Urinary bladder (tissue), 4 donors: Measurements from ENCODE around the gene BICDL2. TPM values are rescaled to one million over a fixed set of nuclear protein-coding genes. Genes with fewer than 3 reads are reported as not detected.

Experiments
- DNase-seq: peaks from one replicate; pipeline ENCODE4 v3.0.0-alpha.2; 2015; ENCODE audit errors: extremely low spot score
- H3K27ac ChIP-seq: one replicate; pipeline ENCODE4 v1.5.1; 2013; ENCODE audit warnings: low read depth, mild to moderate bottlenecking, moderate library complexity
- H3K36me3 ChIP-seq: one replicate; pipeline ENCODE4 v1.6.1; 2013; ENCODE audit warnings: mild to moderate bottlenecking, moderate library complexity; ENCODE audit not compliant: insufficient read depth
- H3K4me1 ChIP-seq: one replicate; pipeline ENCODE4 v1.6.1; 2013; ENCODE audit warnings: mild to moderate bottlenecking, moderate library complexity; ENCODE audit not compliant: insufficient read depth
- H3K4me3 ChIP-seq: one replicate; pipeline ENCODE4 v1.5.1; 2013; ENCODE audit warnings: low read depth, low read length
- WGBS: extraction: QIAGEN DNeasy Blood & Tissue Kit; methylation state at CpG from one replicate; pipeline ENCODE4 v1.1.7; 2013; 5-methylcytosine and 5-hydroxymethylcytosine counted together
- polyA plus RNA-seq: library from polyadenylated mRNA; stranded (reverse); fragments of 200-250 nt; gene quantifications from one replicate; pipeline ENCODE4 v1.2.3, GENCODE V29; 2013
- total RNA-seq: library from RNA; depleted of rRNA; stranded (reverse); fragments of >200 nt; gene quantifications from one replicate; pipeline ENCODE4 v1.2.3, GENCODE V29; 2014
- donor health status: healthy with polysubstance abuse.
- donor health status: healthy.

Gene BICDL2
- total and polyA plus RNA-seq, 2 donors = 7.2 to 8.3 TPM

DNA sequence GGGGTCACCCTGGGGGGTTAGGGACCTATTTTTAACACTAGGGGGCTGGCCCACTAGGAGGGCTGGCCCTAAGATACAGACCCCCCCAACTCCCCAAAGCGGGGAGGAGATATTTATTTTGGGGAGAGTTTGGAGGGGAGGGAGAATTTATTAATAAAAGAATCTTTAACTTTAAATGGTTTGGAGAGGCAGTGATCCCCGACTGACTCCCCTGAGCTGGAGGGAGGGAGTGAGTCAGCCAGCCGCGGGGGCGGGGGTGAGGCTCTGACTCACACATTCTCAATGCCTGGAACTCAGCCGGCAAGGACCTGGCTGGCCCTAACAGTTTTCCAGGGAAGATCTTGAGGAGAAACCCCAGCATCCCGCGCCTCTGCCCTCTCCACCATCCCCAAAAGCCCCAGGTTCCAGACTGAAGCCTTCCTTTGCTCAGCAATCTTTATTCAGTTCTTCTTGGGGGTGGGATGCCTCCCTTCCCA is 14.5 kb downstream of the BICDL2 start:
- Histone ChIP-seq H3K36me3 (no peaks in the 10 kb centered on the region), H3K4me1 (peaks cover 2% of the 10 kb centered on the region), H3K27ac (peak overlapping the region; percentile 89), H3K4me3 (no peak overlapping the region)
- peak; percentile 77 for DNase-seq
- WGBS = 5% methylated on average over 8 of the region's 8 CpGs

- H3K4me1 ChIP-seq = peaks cover 2% of the 10 kb centered on the region
- no peak for DNase-seq
These were observed 15.1 kb downstream of the BICDL2 start for GRCh38 chr16:3021449-3022207.

GRCh38 chr16:3020604-3021448 is 15.9 kb downstream of the BICDL2 start:
- H3K4me1 ChIP-seq = peaks cover 2% of the 10 kb centered on the region

More at GRCh38 chr16:3021449-3022207, 15.1 kb downstream of the BICDL2 start:
- no peaks in the 10 kb centered on the region for H3K36me3 ChIP-seq
- WGBS = 6% methylated on average over 25 of the region's 25 CpGs
- H3K27ac ChIP-seq = peak overlapping the region; percentile 89
- H3K4me3 ChIP-seq = peak overlapping the region; percentile 48

DNA sequence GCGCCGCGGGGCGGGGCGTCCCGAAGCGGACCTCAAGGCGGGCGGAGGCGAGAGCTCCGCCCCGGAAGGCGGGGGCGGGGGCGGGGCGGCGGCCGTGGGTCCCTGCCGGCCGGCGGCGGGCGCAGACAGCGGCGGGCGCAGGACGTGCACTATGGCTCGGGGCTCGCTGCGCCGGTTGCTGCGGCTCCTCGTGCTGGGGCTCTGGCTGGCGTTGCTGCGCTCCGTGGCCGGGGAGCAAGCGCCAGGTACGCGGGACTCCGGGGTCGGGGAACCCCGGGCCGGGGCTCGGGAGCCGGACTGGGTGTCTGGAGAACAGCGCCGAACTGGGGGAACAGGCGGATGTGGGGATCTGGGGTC is 16.5 kb downstream of the BICDL2 start, which contains the start of gene TNFRSF12A:
TSS of gene TNFRSF12A (plus strand) at position 122 of the 357 bp plus-strand sequence. CDS start at position 152, 30 bp downstream.
- Histone ChIP-seq H3K36me3 (no peaks in the 10 kb centered on the region), H3K27ac (peak within 1 kb of the TSS; percentile 89), H3K4me1 (peaks cover 2% of the 10 kb centered on the region), H3K4me3 (peak within 1 kb of the TSS; percentile 48)
- WGBS = under 1% methylated on average over 49 of the region's 49 CpGs
- DNase-seq = no peak

More at GRCh38 chr16:3020604-3021448, 15.9 kb downstream of the BICDL2 start:
- H3K36me3 ChIP-seq = no peaks in the 10 kb centered on the region
- peak overlapping the region; percentile 48 for H3K4me3 ChIP-seq
- DNase-seq = no peak
- peak overlapping the region; percentile 89 for H3K27ac ChIP-seq
- WGBS = under 1% methylated on average over 57 of the region's 57 CpGs

- H3K4me1 ChIP-seq = peaks cover 2% of the 10 kb centered on the region
- peak overlapping the region; percentile 48 for H3K4me3 ChIP-seq
- H3K36me3 ChIP-seq = no peaks in the 10 kb centered on the region
- H3K27ac ChIP-seq = no peak overlapping the region
- no peak for DNase-seq
- 29% methylated on average over 40 of the region's 40 CpGs for WGBS
These were observed 17.0 kb downstream of the BICDL2 start for GRCh38 chr16:3019594-3020246.

GRCh38 chr16:3017794-3018506 is 18.8 kb downstream of the BICDL2 start, which contains the start of gene CLDN6:
Gene CLDN6, minus strand, starts transcription at chr16:3018183. Its CDS starts 2,162 bp downstream, at chr16:3016021.
- H3K27ac ChIP-seq = no peak within 1 kb of the TSS
- DNase-seq = no peak
- no peak within 1 kb of the TSS for H3K4me3 ChIP-seq
- H3K4me1 ChIP-seq = peaks cover 2% of the 10 kb centered on the region
- WGBS = 5% methylated on average over 52 of the region's 52 CpGs
- no peaks in the 10 kb centered on the region for H3K36me3 ChIP-seq

DNA sequence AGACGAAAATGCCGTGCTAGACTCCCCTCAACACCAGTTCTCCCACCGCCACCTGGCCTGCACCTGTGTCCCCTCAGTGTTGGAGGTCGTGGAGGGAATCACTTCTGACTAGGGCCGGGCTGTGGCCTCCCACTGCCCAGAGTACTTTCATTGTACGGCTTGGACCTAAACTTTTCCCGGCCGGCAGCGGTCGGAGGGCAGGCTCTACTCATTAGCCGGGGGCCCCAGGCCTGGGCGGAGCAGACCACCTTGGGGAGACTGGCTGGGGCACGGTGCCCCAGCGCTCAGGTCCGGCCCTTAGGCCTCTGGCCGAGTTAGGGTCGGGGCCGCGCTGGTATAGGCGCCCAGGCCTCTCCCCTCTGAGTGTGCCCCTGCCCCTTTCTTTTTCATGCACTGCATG is 19.4 kb downstream of the BICDL2 start:
- Histone ChIP-seq H3K4me1 (peaks cover 2% of the 10 kb centered on the region), H3K4me3 (no peak overlapping the region), H3K27ac (no peak overlapping the region), H3K36me3 (no peaks in the 10 kb centered on the region)
- no peak for DNase-seq
- WGBS = 44% methylated on average over 20 of the region's 20 CpGs

- WGBS = 84% methylated on average over 13 of the region's 13 CpGs
- Histone ChIP-seq H3K4me1 (no peaks in the 10 kb centered on the region), H3K27ac (no peak overlapping the region), H3K4me3 (no peak overlapping the region), H3K36me3 (no peaks in the 10 kb centered on the region)
- DNase-seq = no peak
These were observed 20.8 kb downstream of the BICDL2 start for GRCh38 chr16:3015865-3016521.

DNA sequence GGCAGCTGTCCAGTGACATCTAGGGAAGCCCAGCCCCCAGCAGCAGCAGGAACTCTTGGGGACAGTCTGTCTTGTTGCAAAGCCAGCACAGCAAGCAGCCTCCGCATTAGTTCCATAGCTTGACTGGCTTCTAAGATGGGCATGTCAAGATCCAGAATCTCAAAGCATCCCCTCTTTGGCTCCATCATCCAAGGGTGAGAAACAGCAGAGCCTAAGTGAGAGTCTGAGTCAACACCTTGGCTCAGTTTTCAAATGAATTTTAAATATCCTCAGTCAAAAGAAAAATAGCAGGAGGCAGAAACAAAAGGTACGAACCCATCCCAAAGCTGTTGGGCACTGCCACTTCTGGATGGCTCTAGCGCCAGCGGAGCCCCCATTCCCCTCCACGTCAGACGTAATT is 21.8 kb downstream of the BICDL2 start:
- no peak for DNase-seq
- Histone ChIP-seq H3K4me1 (no peaks in the 10 kb centered on the region), H3K4me3 (no peak overlapping the region), H3K36me3 (no peaks in the 10 kb centered on the region), H3K27ac (no peak overlapping the region)
- 83% methylated on average over 6 of the region's 6 CpGs for WGBS

DNA sequence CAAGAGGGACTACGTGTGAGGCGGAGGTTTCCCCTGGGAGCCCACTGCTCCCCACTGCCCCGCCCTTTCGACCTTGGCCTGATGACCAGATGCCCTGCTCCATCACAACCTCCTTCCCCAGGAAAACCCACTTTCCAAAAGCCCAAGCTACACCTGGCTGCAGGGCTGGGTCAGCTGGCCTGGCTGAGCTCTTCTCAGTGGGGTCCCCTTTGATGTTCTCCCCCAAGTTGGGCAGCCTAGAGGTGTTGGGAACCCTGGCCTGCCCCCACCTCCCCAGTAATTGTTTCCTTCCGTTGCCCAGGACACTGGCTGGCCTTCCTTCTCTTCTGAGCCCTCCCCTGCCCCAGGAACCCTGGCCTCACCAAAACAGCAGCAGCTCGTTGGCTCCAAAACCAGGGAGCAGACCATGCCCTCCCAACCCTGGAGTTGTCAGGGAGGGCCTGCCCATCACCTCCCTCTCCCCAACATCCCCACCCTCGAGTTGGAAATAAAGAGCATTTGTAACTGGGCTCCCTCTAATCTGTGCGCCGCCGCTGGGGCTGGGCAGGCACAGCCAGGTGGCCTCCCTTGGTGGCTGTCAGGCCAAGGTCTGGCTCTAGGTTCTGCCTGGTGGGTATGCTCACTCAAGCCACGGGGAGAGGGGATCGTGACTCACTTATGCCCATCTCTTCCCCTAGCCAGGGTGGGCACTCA is 22.6 kb downstream of the BICDL2 start:
- Histone ChIP-seq H3K4me1 (no peaks in the 10 kb centered on the region), H3K4me3 (no peak overlapping the region), H3K36me3 (no peaks in the 10 kb centered on the region), H3K27ac (no peak overlapping the region)
- 52% methylated on average over 12 of the region's 12 CpGs for WGBS
- DNase-seq = no peak

DNA sequence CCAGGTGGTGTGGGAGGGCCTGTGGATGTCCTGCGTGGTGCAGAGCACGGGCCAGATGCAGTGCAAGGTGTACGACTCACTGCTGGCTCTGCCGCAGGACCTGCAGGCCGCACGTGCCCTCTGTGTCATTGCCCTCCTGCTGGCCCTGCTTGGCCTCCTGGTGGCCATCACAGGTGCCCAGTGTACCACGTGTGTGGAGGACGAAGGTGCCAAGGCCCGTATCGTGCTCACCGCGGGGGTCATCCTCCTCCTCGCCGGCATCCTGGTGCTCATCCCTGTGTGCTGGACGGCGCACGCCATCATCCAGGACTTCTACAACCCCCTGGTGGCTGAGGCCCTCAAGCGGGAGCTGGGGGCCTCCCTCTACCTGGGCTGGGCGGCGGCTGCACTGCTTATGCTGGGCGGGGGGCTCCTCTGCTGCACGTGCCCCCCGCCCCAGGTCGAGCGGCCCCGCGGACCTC is 23.2 kb downstream of the BICDL2 start:
- no peak for DNase-seq
- H3K4me1 ChIP-seq = peaks cover 2% of the 10 kb centered on the region
- no peak overlapping the region for H3K27ac ChIP-seq
- H3K36me3 ChIP-seq = no peaks in the 10 kb centered on the region
- WGBS = 46% methylated on average over 27 of the region's 27 CpGs
- H3K4me3 ChIP-seq = no peak overlapping the region

DNA sequence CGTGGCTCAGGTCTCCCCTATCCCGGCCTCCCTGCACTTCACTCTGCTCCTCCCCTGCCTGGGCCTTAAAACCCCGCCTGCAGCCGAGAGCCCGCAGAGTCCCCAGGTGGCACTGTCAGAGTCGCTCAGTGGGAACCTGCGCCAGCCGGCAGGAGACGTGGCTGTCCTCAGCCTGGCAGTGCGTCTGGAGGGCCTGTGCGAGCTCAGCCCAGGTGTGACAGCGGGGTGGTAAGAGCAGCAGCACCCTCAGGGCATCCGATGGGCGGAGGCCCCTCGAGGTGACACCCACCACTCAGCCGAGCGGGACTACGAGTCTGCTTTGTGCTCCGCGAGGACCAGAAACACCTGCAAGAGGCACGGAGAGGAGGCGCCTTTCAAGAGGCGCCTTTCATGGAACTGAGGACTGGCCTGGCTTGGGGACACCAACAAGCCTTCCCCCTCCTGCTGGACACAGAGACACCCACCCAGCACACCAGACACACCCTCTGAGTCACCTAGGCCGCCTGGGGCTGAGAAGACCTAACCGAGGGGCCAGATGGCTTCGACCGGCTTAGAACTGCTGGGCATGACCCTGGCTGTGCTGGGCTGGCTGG is 23.8 kb downstream of the BICDL2 start, which contains the start of gene CLDN9:
TSS of gene CLDN9 (plus strand) at position 96 of the 593 bp plus-strand sequence. CDS start at position 536, 440 bp downstream.
- WGBS = 32% methylated on average over 27 of the region's 27 CpGs
- H3K4me3 ChIP-seq = no peak within 1 kb of the TSS
- no peak within 1 kb of the TSS for H3K27ac ChIP-seq
- H3K36me3 ChIP-seq = no peaks in the 10 kb centered on the region
- DNase-seq = no peak
- peaks cover 2% of the 10 kb centered on the region for H3K4me1 ChIP-seq
